ENCODE data around the gene LRRC4C. TPM values are rescaled to one million over a fixed set of nuclear protein-coding genes. Genes with fewer than 3 reads are reported as not detected.
A peak's percentile ranks its signal among the peaks of the same experiment; 100 is the strongest.

The LRRC4C gene
- total and polyA plus RNA-seq, 2 experiments from 2014 or later = 0.35 to 1.1 TPM

DNA sequence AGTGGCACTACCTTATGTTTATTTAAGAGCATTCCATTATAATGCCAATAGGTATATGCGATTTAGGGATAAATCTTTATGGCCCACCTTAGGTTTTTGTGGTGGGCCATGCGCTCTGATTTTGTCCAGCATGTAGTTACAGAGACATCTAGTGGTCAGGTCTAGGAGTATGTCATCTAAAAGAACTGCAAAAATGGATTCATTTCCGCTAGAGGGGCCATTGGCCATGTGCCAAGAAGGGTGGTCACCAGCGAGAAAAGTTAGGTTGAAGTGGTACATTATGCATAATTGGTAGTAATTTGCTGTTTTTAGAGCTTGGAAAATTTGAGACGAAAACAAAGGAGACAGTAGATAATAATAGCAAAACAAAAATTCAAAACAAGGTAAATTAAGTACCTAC lies 27.7 kb downstream of the LRRC4C start:
- H3K9me3 Mint-ChIP-seq = no peaks in the 10 kb centered on the region; the same call in 1 of the 3 replicates
- ATAC-seq (peak; percentile 65), DNase-seq (ENCODE audit: low spot score) (peak; percentile 80)
- peaks cover 19% of the 10 kb centered on the region for H3K4me1 Mint-ChIP-seq
- Histone ChIP-seq H3K4me3 (no peak overlapping the region), H3K79me2 (replicated peaks; ENCODE audit: insufficient read depth) (no peaks in the 10 kb centered on the region), H3K27me3 (ENCODE audit: insufficient read depth) (no peaks in the 10 kb centered on the region), H2AFZ (no peak overlapping the region), H3K27ac (ENCODE audit: low read depth) (no peak overlapping the region), H3K4me2 (no peak overlapping the region), H3K9me2 (ENCODE audit: insufficient read depth) (0 out of 2 replicates have a peak, but pooled peaks cover 5% of the 10 kb centered on the region), H3F3A (replicated peaks; ENCODE audit: low read depth) (no peaks in the 10 kb centered on the region), H3K4me1 (ENCODE audit: insufficient read depth) (peaks cover 12% of the 10 kb centered on the region), H3K36me3 (ENCODE audit: insufficient read depth) (no peaks in the 10 kb centered on the region), H4K20me1 (replicated peaks; ENCODE audit: insufficient read depth) (no peaks in the 10 kb centered on the region)
- no peak overlapping the region for H3K27ac Mint-ChIP-seq
- H3K27me3 Mint-ChIP-seq (ENCODE audit: insufficient read depth, low read depth, poor library complexity) = no peaks in the 10 kb centered on the region
- TF ChIP-seq, protein P1, sequence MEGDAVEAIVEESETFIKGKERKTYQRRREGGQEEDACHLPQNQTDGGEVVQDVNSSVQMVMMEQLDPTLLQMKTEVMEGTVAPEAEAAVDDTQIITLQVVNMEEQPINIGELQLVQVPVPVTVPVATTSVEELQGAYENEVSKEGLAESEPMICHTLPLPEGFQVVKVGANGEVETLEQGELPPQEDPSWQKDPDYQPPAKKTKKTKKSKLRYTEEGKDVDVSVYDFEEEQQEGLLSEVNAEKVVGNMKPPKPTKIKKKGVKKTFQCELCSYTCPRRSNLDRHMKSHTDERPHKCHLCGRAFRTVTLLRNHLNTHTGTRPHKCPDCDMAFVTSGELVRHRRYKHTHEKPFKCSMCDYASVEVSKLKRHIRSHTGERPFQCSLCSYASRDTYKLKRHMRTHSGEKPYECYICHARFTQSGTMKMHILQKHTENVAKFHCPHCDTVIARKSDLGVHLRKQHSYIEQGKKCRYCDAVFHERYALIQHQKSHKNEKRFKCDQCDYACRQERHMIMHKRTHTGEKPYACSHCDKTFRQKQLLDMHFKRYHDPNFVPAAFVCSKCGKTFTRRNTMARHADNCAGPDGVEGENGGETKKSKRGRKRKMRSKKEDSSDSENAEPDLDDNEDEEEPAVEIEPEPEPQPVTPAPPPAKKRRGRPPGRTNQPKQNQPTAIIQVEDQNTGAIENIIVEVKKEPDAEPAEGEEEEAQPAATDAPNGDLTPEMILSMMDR (conservative IDR thresholded peaks at IDR 0.05; ENCODE audit: low read depth in 2 of 2) = peak; percentile 89 to 94
- TF ChIP-seq JUNB (IDR thresholded peaks at IDR 0.05; ENCODE audit: unreplicated experiment) = no peak
- TF ChIP-seq ZNF114 (CRISPR knock-in tag; IDR thresholded peaks at IDR 0.05) = no peak
- no peak for TF ChIP-seq NANOG (IDR thresholded peaks at IDR 0.05; ENCODE audit: borderline replicate concordance)
- no peak for TF ChIP-seq POLR2AphosphoS5 (IDR thresholded peaks at IDR 0.05; ENCODE audit: low read depth)
- TF ChIP-seq CREB1 (CRISPR knock-in tag; IDR thresholded peaks at IDR 0.05; ENCODE audit: low read depth) = no peak
- TF ChIP-seq, protein P2, sequence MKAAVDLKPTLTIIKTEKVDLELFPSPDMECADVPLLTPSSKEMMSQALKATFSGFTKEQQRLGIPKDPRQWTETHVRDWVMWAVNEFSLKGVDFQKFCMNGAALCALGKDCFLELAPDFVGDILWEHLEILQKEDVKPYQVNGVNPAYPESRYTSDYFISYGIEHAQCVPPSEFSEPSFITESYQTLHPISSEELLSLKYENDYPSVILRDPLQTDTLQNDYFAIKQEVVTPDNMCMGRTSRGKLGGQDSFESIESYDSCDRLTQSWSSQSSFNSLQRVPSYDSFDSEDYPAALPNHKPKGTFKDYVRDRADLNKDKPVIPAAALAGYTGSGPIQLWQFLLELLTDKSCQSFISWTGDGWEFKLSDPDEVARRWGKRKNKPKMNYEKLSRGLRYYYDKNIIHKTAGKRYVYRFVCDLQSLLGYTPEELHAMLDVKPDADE (IDR thresholded peaks at IDR 0.05) = no peak
- TF ChIP-seq ZNF331 (CRISPR knock-in tag; IDR thresholded peaks at IDR 0.05; ENCODE audit: low read depth) = no peak
- TF ChIP-seq, protein P3, sequence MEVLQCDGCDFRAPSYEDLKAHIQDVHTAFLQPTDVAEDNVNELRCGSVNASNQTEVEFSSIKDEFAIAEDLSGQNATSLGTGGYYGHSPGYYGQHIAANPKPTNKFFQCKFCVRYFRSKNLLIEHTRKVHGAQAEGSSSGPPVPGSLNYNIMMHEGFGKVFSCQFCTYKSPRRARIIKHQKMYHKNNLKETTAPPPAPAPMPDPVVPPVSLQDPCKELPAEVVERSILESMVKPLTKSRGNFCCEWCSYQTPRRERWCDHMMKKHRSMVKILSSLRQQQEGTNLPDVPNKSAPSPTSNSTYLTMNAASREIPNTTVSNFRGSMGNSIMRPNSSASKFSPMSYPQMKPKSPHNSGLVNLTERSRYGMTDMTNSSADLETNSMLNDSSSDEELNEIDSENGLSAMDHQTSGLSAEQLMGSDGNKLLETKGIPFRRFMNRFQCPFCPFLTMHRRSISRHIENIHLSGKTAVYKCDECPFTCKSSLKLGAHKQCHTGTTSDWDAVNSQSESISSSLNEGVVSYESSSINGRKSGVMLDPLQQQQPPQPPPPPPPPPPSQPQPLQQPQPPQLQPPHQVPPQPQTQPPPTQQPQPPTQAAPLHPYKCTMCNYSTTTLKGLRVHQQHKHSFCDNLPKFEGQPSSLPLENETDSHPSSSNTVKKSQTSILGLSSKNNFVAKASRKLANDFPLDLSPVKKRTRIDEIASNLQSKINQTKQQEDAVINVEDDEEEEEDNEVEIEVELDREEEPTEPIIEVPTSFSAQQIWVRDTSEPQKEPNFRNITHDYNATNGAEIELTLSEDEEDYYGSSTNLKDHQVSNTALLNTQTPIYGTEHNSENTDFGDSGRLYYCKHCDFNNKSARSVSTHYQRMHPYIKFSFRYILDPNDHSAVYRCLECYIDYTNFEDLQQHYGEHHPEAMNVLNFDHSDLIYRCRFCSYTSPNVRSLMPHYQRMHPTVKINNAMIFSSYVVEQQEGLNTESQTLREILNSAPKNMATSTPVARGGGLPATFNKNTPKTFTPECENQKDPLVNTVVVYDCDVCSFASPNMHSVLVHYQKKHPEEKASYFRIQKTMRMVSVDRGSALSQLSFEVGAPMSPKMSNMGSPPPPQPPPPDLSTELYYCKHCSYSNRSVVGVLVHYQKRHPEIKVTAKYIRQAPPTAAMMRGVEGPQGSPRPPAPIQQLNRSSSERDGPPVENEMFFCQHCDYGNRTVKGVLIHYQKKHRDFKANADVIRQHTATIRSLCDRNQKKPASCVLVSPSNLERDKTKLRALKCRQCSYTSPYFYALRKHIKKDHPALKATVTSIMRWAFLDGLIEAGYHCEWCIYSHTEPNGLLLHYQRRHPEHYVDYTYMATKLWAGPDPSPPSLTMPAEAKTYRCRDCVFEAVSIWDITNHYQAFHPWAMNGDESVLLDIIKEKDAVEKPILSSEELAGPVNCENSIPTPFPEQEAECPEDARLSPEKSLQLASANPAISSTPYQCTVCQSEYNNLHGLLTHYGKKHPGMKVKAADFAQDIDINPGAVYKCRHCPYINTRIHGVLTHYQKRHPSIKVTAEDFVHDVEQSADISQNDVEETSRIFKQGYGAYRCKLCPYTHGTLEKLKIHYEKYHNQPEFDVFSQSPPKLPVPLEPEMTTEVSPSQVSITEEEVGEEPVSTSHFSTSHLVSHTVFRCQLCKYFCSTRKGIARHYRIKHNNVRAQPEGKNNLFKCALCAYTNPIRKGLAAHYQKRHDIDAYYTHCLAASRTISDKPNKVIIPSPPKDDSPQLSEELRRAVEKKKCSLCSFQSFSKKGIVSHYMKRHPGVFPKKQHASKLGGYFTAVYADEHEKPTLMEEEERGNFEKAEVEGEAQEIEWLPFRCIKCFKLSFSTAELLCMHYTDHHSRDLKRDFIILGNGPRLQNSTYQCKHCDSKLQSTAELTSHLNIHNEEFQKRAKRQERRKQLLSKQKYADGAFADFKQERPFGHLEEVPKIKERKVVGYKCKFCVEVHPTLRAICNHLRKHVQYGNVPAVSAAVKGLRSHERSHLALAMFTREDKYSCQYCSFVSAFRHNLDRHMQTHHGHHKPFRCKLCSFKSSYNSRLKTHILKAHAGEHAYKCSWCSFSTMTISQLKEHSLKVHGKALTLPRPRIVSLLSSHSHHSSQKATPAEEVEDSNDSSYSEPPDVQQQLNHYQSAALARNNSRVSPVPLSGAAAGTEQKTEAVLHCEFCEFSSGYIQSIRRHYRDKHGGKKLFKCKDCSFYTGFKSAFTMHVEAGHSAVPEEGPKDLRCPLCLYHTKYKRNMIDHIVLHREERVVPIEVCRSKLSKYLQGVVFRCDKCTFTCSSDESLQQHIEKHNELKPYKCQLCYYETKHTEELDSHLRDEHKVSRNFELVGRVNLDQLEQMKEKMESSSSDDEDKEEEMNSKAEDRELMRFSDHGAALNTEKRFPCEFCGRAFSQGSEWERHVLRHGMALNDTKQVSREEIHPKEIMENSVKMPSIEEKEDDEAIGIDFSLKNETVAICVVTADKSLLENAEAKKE (CRISPR knock-in tag; IDR thresholded peaks at IDR 0.05) = peak; percentile 17; the same call in 1 of the 2 replicates
- TF ChIP-seq, protein P4, sequence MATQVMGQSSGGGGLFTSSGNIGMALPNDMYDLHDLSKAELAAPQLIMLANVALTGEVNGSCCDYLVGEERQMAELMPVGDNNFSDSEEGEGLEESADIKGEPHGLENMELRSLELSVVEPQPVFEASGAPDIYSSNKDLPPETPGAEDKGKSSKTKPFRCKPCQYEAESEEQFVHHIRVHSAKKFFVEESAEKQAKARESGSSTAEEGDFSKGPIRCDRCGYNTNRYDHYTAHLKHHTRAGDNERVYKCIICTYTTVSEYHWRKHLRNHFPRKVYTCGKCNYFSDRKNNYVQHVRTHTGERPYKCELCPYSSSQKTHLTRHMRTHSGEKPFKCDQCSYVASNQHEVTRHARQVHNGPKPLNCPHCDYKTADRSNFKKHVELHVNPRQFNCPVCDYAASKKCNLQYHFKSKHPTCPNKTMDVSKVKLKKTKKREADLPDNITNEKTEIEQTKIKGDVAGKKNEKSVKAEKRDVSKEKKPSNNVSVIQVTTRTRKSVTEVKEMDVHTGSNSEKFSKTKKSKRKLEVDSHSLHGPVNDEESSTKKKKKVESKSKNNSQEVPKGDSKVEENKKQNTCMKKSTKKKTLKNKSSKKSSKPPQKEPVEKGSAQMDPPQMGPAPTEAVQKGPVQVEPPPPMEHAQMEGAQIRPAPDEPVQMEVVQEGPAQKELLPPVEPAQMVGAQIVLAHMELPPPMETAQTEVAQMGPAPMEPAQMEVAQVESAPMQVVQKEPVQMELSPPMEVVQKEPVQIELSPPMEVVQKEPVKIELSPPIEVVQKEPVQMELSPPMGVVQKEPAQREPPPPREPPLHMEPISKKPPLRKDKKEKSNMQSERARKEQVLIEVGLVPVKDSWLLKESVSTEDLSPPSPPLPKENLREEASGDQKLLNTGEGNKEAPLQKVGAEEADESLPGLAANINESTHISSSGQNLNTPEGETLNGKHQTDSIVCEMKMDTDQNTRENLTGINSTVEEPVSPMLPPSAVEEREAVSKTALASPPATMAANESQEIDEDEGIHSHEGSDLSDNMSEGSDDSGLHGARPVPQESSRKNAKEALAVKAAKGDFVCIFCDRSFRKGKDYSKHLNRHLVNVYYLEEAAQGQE (IDR thresholded peaks at IDR 0.05; ENCODE audit: unreplicated experiment) = no peak
- no peak for TF ChIP-seq STAT1 (IDR thresholded peaks at IDR 0.05; ENCODE audit: unreplicated experiment)
- no peaks in the 10 kb centered on the region; the same call in 2 of the 3 replicates for H3K36me3 Mint-ChIP-seq (ENCODE audit: low read depth)
- no peak overlapping the region for H3K4me3 Mint-ChIP-seq

Data from GM23338 (cell line).